ENCODE results near the gene L3MBTL3. TPM values are rescaled to one million over a fixed set of nuclear protein-coding genes. Genes with fewer than 3 reads are reported as not detected.

The L3MBTL3 gene
- total RNA-seq: 39.8 TPM

DNA sequence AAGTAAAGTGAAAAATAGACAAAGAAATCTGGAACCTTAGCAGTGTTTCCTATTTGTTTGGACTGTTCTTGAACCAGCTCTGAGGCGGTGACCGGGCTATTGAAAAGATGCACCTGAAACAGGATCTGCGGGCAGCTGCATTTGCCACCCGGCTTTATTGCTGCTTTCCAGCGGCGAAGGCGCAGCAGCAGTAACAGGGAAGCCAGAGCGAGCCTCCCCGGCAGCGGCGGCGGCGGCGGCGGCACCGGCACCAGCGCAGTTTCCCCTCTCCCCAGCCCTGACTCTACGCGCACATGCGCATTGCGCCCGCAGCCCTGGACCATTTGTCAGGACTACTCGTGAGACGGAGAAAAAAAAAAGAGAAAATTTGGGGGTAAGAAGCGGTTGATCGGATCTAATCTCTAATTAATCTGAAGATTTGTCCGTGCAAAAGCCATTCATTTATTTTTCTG is at the start of gene L3MBTL3:
TSS of gene L3MBTL3 (plus strand) at position 290 of the 452 bp plus-strand sequence. CDS start 24,119 bp downstream, outside the sequence.

Other genes with a start within 250 kb of the L3MBTL3 start
- gene TMEM244, start 157.3 kb upstream of the L3MBTL3 start, total RNA-seq: not detected
- gene SAMD3, start 204.4 kb downstream of the L3MBTL3 start, total RNA-seq: 15.3 TPM